ENCODE data around the gene OR4X2. TPM values are rescaled to one million over a fixed set of nuclear protein-coding genes. Genes with fewer than 3 reads are reported as not detected.

Gene OR4X2
- total RNA-seq, 1 donor from 2014 or later = not detected

- no peak for DNase-seq
- Histone ChIP-seq H3K27me3 (ENCODE audit: low read depth) (no peaks in the 10 kb centered on the region), H3K9me3 (no peaks in the 10 kb centered on the region), H3K4me1 (no peaks in the 10 kb centered on the region), H3K4me3 (no peak overlapping the region), H3K36me3 (no peaks in the 10 kb centered on the region), H3K27ac (no peak overlapping the region)
- no peak for TF ChIP-seq CTCF (IDR thresholded peaks at IDR 0.05)
- no peak for ATAC-seq
- intact Hi-C loops (cut with DNase I) = no loop called here
Measured at GRCh38 chr11:48237727-48238126, 7.2 kb upstream of the OR4X2 start.

GRCh38 chr11:48242501-48242900, 2.4 kb upstream of the OR4X2 start:
- no peaks in the 10 kb centered on the region for H3K9me3 ChIP-seq
- ATAC-seq = no peak
- no peaks in the 10 kb centered on the region for H3K27me3 ChIP-seq (ENCODE audit: low read depth)
- no peak for TF ChIP-seq CTCF (IDR thresholded peaks at IDR 0.05)
- H3K27ac ChIP-seq = no peak overlapping the region
- H3K4me1 ChIP-seq = no peaks in the 10 kb centered on the region
- no peak for DNase-seq
- intact Hi-C loops (cut with DNase I) = no loop called here
- no peaks in the 10 kb centered on the region for H3K36me3 ChIP-seq
- no peak overlapping the region for H3K4me3 ChIP-seq

GRCh38 chr11:48248902-48249301, 4.0 kb downstream of the OR4X2 start:
- no peak overlapping the region for H3K4me3 ChIP-seq
- peaks cover 18% of the 10 kb centered on the region for H3K9me3 ChIP-seq
- no peak overlapping the region for H3K27ac ChIP-seq
- ATAC-seq (no peak), DNase-seq (no peak)
- H3K36me3 ChIP-seq = no peaks in the 10 kb centered on the region
- intact Hi-C loops (cut with DNase I) = no loop called here
- H3K4me1 ChIP-seq = no peaks in the 10 kb centered on the region
- no peaks in the 10 kb centered on the region for H3K27me3 ChIP-seq (ENCODE audit: low read depth)
- TF ChIP-seq CTCF (IDR thresholded peaks at IDR 0.05) = no peak

GRCh38 chr11:48261600-48261999, 16.7 kb downstream of the OR4X2 start:
- Histone ChIP-seq H3K27me3 (ENCODE audit: low read depth) (no peaks in the 10 kb centered on the region), H3K4me1 (no peaks in the 10 kb centered on the region), H3K36me3 (no peaks in the 10 kb centered on the region), H3K4me3 (no peak overlapping the region), H3K9me3 (no peaks in the 10 kb centered on the region), H3K27ac (no peak overlapping the region)
- no peak for ATAC-seq
- DNase-seq = no peak
- intact Hi-C loops (cut with DNase I) = no loop called here
- no peak for TF ChIP-seq CTCF (IDR thresholded peaks at IDR 0.05)

GRCh38 chr11:48263423-48263911, 18.6 kb downstream of the OR4X2 start, which contains the start of gene OR4X1:
Gene OR4X1 (plus strand): TSS chr11:48263861. CDS start chr11:48263861, 0 bp downstream.
- intact Hi-C loops (cut with DNase I) = no loop called here
- TF ChIP-seq CTCF (IDR thresholded peaks at IDR 0.05) = no peak

GRCh38 chr11:48270621-48271020, 25.7 kb downstream of the OR4X2 start:
- no peak overlapping the region for H3K4me3 ChIP-seq
- no peaks in the 10 kb centered on the region for H3K36me3 ChIP-seq
- TF ChIP-seq CTCF (IDR thresholded peaks at IDR 0.05) = no peak
- H3K4me1 ChIP-seq = no peaks in the 10 kb centered on the region
- no peak for ATAC-seq
- DNase-seq = no peak
- intact Hi-C loops (cut with DNase I) = no loop called here
- no peak overlapping the region for H3K27ac ChIP-seq
- H3K9me3 ChIP-seq = no peaks in the 10 kb centered on the region
- H3K27me3 ChIP-seq (ENCODE audit: low read depth) = no peaks in the 10 kb centered on the region

More at GRCh38 chr11:48263423-48263911, 18.6 kb downstream of the OR4X2 start, which contains the start of gene OR4X1:
- DNase-seq (no peak), ATAC-seq (no peak)
- Histone ChIP-seq H3K4me1 (no peaks in the 10 kb centered on the region), H3K27me3 (ENCODE audit: low read depth) (no peaks in the 10 kb centered on the region), H3K4me3 (no peak within 1 kb of the TSS), H3K9me3 (no peaks in the 10 kb centered on the region), H3K27ac (no peak within 1 kb of the TSS), H3K36me3 (no peaks in the 10 kb centered on the region)
